Measurements from ENCODE around the gene TSNAX.
A peak's percentile ranks its signal among the peaks of the same experiment; 100 is the strongest.
"Not testable (repeated sequence)": the region's sequence is repeated elsewhere in the genome, so short reads cannot be mapped to it uniquely, and the experiment has no call there.

Gene TSNAX

GRCh38 chr1:231564373-231564772 is 35.9 kb downstream of the TSNAX start:
- no peak for DNase-seq

- DNase-seq: no peak
Measured at GRCh38 chr1:231566496-231566895, 38.0 kb downstream of the TSNAX start.

- DNase-seq: not testable (repeated sequence)
Measured at GRCh38 chr1:231570262-231570661, 41.8 kb downstream of the TSNAX start.

GRCh38 chr1:231571904-231572303 is 43.4 kb downstream of the TSNAX start:
- DNase-seq: no peak

GRCh38 chr1:231575472-231575871 is 47.0 kb downstream of the TSNAX start:
- no peak for DNase-seq

GRCh38 chr1:231576804-231577718 is 48.6 kb downstream of the TSNAX start:
- no peak for DNase-seq

GRCh38 chr1:231580874-231581273 is 52.4 kb downstream of the TSNAX start:
- no peak for DNase-seq

GRCh38 chr1:231581859-231582258 is 53.4 kb downstream of the TSNAX start:
- DNase-seq: peak; percentile 100

- DNase-seq: no peak
Measured at GRCh38 chr1:231583376-231583775, 54.9 kb downstream of the TSNAX start.

GRCh38 chr1:231584117-231584516 is 55.6 kb downstream of the TSNAX start:
- peak; percentile 100 for DNase-seq

GRCh38 chr1:231584921-231585320 is 56.5 kb downstream of the TSNAX start:
- DNase-seq: no peak

GRCh38 chr1:231590453-231591198 is 62.2 kb downstream of the TSNAX start:
- DNase-seq: peak; percentile 100

GRCh38 chr1:231591466-231591865 is 63.0 kb downstream of the TSNAX start:
- DNase-seq: no peak

- DNase-seq: no peak
Measured at GRCh38 chr1:231592809-231593208, 64.3 kb downstream of the TSNAX start.

- not testable (repeated sequence) for DNase-seq
Measured at GRCh38 chr1:231593264-231593663, 64.8 kb downstream of the TSNAX start.

GRCh38 chr1:231594123-231594522 is 65.7 kb downstream of the TSNAX start:
- no peak for DNase-seq

- DNase-seq: no peak
Measured at GRCh38 chr1:231594749-231595148, 66.3 kb downstream of the TSNAX start.

GRCh38 chr1:231596337-231596791 is 67.9 kb downstream of the TSNAX start:
- DNase-seq: no peak

GRCh38 chr1:231597971-231598370 is 69.5 kb downstream of the TSNAX start:
- DNase-seq: no peak

GRCh38 chr1:231600458-231600976 is 72.0 kb downstream of the TSNAX start:
- DNase-seq: no peak

GRCh38 chr1:231601824-231602672 is 73.6 kb downstream of the TSNAX start:
- DNase-seq: no peak

GRCh38 chr1:231602673-231602984 is 74.2 kb downstream of the TSNAX start:
- DNase-seq: no peak
